Keratinocyte (primary cell): Measurements from ENCODE around the gene PXN. TPM values are rescaled to one million over a fixed set of nuclear protein-coding genes. Genes with fewer than 3 reads are reported as not detected.

Experiments
- DNase-seq: peaks from one replicate; pipeline ENCODE4 v3.0.0-alpha.2; 2011; ENCODE audit warnings: low read depth, missing footprints, low spot score
- FAIRE-seq: peaks from 2 replicates; lab custom pipeline; 2011; peaks lifted over from hg19 to GRCh38; lab: Jason Lieb, UNC
- H2AFZ ChIP-seq: 2 replicates; pipeline ENCODE4 v1.6.0; 2012; ENCODE audit warnings: low read length, control low read depth, inconsistent platforms; ENCODE audit not compliant: control insufficient read depth
- H3K27ac ChIP-seq: 2 replicates; pipeline ENCODE4 v1.5.1; 2011; ENCODE audit warnings: low read length; ENCODE audit not compliant: control insufficient read depth, insufficient read depth
- H3K27me3 ChIP-seq: 3 replicates; pipeline ENCODE4 v1.6.0; 2011; ENCODE audit warnings: low read length; ENCODE audit not compliant: control insufficient read depth, insufficient read depth; ENCODE audit errors: extremely low read depth
- H3K36me3 ChIP-seq, 2 experiments: 2 replicates in 1 of 2; 3 replicates in 1 of 2; pipeline ENCODE4 v1.5.1; 2011; ENCODE audit warnings: low read length in 2 of 2, mild to moderate bottlenecking in 1 of 2; ENCODE audit not compliant: control insufficient read depth in 2 of 2, insufficient read depth in 2 of 2; ENCODE audit errors: extremely low read depth in 1 of 2
- H3K4me1 ChIP-seq: 3 replicates; pipeline ENCODE4 v1.5.1; 2011; ENCODE audit warnings: low read length; ENCODE audit not compliant: control insufficient read depth, insufficient read depth; ENCODE audit errors: extremely low read depth
- H3K4me2 ChIP-seq: 3 replicates; pipeline ENCODE4 v1.6.0; 2011; ENCODE audit warnings: low read depth, low read length; ENCODE audit not compliant: control insufficient read depth, insufficient read depth; ENCODE audit errors: extremely low read depth
- H3K4me3 ChIP-seq, 3 experiments: fragments of 200-600 bp in 1 of 3; sonication (generic) in 1 of 3; 2 replicates in 2 of 3; 3 replicates in 1 of 3; pipeline ENCODE4 v1.5.1; 2011 to 2016; ENCODE audit warnings: low read length in 3 of 3, mild to moderate bottlenecking in 3 of 3, control low read depth in 2 of 3, inconsistent platforms in 1 of 3, low read depth in 1 of 3, mixed read lengths in 1 of 3, mixed run types in 1 of 3, moderate library complexity in 1 of 3; ENCODE audit not compliant: control insufficient read depth in 2 of 3, insufficient read depth in 2 of 3; ENCODE audit errors: extremely low read depth in 1 of 3
- H3K79me2 ChIP-seq: 2 replicates; pipeline ENCODE4 v1.6.0; 2012; ENCODE audit warnings: low read length; ENCODE audit not compliant: control insufficient read depth, insufficient read depth
- H3K9ac ChIP-seq: 3 replicates; pipeline ENCODE4 v1.6.0; 2011; ENCODE audit warnings: low read length; ENCODE audit not compliant: control insufficient read depth, insufficient read depth; ENCODE audit errors: extremely low read depth
- H3K9me1 ChIP-seq: 3 replicates; pipeline ENCODE4 v1.6.0; 2011; ENCODE audit warnings: low read length; ENCODE audit not compliant: control insufficient read depth, insufficient read depth; ENCODE audit errors: extremely low read depth
- H3K9me3 ChIP-seq: 2 replicates; pipeline ENCODE4 v1.5.1; 2012; ENCODE audit warnings: low read depth, low read length; ENCODE audit not compliant: control insufficient read depth
- H4K20me1 ChIP-seq: 3 replicates; pipeline ENCODE4 v1.6.0; 2011; ENCODE audit warnings: low read length; ENCODE audit not compliant: control insufficient read depth, insufficient read depth; ENCODE audit errors: extremely low read depth
- CTCF ChIP-seq, 3 experiments: IDR thresholded peaks in 1 of 3; conservative IDR thresholded peaks in 1 of 3; optimal IDR thresholded peaks in 1 of 3; 2 replicates in 2 of 3; 3 replicates in 1 of 3; pipeline versions ENCODE3 to v1.5.1; 2011; ENCODE audit warnings: low read length in 3 of 3, mild to moderate bottlenecking in 3 of 3, moderate library complexity in 2 of 3, control low read depth in 1 of 3, inconsistent platforms in 1 of 3; ENCODE audit not compliant: insufficient read depth in 2 of 3; ENCODE audit errors: extremely low read depth in 1 of 3
- EZH2 ChIP-seq: IDR thresholded peaks from one replicate; pipeline ENCODE4 v1.6.1; 2012; ENCODE audit warnings: inconsistent platforms, mild to moderate bottlenecking, low read length, moderate library complexity
- dilution Hi-C: fragments of 300-500 bp; cut with MboI; formaldehyde crosslinking; loops from one replicate; pipeline ENCODE4 v1.7.0; 2020; ENCODE audit warnings: low sequenced_read_pairs; ENCODE audit not compliant: extremely low pct_ligation_motif_present
- polyA plus RNA-seq, 5 experiments: library from polyadenylated mRNA; depleted of rRNA in 3 of 5; stranded (reverse) in 3 of 5; stranded (forward) in 1 of 5; unstranded in 1 of 5; fragments of >200 nt; gene quantifications; 1 replicate in 1 of 5; 2 replicates in 3 of 5; 3 replicates in 1 of 5; pipeline versions ENCODE4 v1.2.1 to v1.2.3, GENCODE V29; 2011 to 2012; ENCODE audit warnings: missing spikeins in 2 of 5, low read depth in 1 of 5, low replicate concordance in 1 of 5

The PXN gene
- polyA plus RNA-seq, 1 donor (not counting 4 experiments of a cell fraction or from before 2014, with no cell fraction given), result 114 TPM

- dilution Hi-C loops, result no loop called here
- FAIRE-seq (no peak), DNase-seq (no peak)
- Histone ChIP-seq H3K4me1 (peaks cover 86% of the 10 kb centered on the region), H3K27me3 (no peaks in the 10 kb centered on the region), H3K36me3 (peaks cover 30 to 56% of the 10 kb centered on the region in 2 experiments), H3K9me1 (no peaks in the 10 kb centered on the region), H3K27ac (peak overlapping the region; percentile 98), H3K9ac (peak overlapping the region; percentile 55), H4K20me1 (peaks cover 8% of the 10 kb centered on the region), H3K79me2 (peaks cover 84% of the 10 kb centered on the region), H3K4me3 (peak overlapping the region in 1 of 3 experiments; percentile 21), H3K9me3 (no peaks in the 10 kb centered on the region), H3K4me2 (peak overlapping the region; percentile 84), H2AFZ (no peak overlapping the region)
- TF ChIP-seq CTCF (optimal IDR thresholded peaks at IDR 0.05 in 1 of 3, IDR thresholded peaks at IDR 0.05 in 1 of 3, conservative IDR thresholded peaks at IDR 0.05 in 1 of 3; ENCODE audit: extremely low read depth in 1 of 3, insufficient read depth in 2 of 3, low read length in 3 of 3) (no peak), EZH2 (no peak)
Observed at GRCh38 chr12:120228041-120228290, 37.6 kb downstream of the PXN start.

- H3K4me2 ChIP-seq, result peak overlapping the region; percentile 84
- peak overlapping the region; percentile 55 for H3K9ac ChIP-seq
- dilution Hi-C loops, result no loop called here
- H3K27ac ChIP-seq, result peak overlapping the region; percentile 98
- peaks cover 84% of the 10 kb centered on the region for H3K79me2 ChIP-seq
- H3K4me1 ChIP-seq, result peaks cover 81% of the 10 kb centered on the region
- no peaks in the 10 kb centered on the region for H3K9me1 ChIP-seq
- H3K4me3 ChIP-seq, result no peak overlapping the region
- H3K36me3 ChIP-seq, result peaks cover 31 to 56% of the 10 kb centered on the region in 2 experiments
- FAIRE-seq (no peak), DNase-seq (no peak)
- no peak overlapping the region for H2AFZ ChIP-seq
- no peaks in the 10 kb centered on the region for H3K9me3 ChIP-seq
- H3K27me3 ChIP-seq, result no peaks in the 10 kb centered on the region
- TF ChIP-seq CTCF (optimal IDR thresholded peaks at IDR 0.05 in 1 of 3, IDR thresholded peaks at IDR 0.05 in 1 of 3, conservative IDR thresholded peaks at IDR 0.05 in 1 of 3; ENCODE audit: extremely low read depth in 1 of 3, insufficient read depth in 2 of 3, low read length in 3 of 3), result no peak
- no peak for TF ChIP-seq EZH2
- peaks cover 7% of the 10 kb centered on the region for H4K20me1 ChIP-seq
Observed at GRCh38 chr12:120227233-120228040, 38.1 kb downstream of the PXN start.
